T-helper 9 cell (primary cell): ENCODE results near the gene OXCT2.

ENCODE experiments used
- DNase-seq: peaks from one replicate; pipeline ENCODE4 v3.0.0-alpha.2; 2020

Gene OXCT2

DNA sequence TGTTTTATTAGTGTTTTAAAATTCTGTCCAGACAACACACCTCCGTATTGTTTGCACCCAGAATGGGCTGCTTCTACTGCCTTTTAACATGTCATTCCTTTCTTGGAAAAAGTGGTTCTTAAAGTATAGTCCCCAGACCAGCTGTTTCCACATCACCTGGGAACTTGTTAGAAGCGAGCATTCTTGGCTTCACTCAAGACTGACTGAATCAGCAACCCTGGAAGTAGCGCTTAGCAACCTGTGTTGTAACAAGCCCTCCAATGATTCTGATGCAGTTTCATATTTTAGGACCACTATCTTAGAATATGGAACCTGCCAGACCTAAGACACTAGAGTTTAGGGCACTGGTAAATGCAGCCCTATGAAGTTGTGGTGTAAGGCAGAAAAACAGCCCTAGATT lies 38.4 kb downstream of the OXCT2 start:
- no peak for DNase-seq

DNA sequence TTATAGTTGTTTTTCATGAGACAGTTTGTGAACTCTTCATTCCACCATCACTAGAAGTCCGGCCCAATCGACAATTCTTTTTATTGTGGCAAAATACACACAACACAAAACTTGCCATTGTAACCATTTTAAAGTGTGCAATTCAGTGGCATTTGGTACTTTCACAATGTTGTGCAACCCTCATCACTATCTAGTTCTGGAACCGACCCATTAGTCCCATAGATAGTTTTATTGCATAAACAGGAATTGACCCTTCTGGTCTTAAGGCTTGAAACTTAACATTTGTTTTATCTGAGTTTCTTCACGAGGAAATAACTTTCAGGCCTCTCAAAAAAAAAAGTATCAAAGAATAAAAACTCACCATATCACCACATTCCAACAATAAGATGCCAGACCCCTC lies 41.3 kb downstream of the OXCT2 start:
- no peak for DNase-seq

DNA sequence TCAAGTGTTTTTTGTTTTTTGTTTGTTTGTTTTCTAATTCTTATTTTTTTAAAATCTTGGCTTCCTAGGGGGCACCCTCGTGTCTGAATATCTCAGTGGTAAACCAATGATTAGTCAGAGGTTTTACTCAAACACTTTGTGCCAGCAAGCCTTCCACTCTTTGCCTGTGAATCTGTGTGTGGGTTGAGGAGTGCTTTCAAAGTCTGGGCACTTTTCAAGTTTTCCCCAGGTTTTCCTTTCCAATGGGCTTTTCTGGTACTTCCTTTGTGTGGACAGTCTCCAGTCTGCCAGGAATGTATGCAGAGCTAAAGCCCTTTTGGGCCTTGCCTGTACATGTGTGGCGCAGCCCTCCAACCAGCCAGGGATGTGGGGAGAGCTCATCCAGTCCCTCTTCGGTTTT lies 42.1 kb downstream of the OXCT2 start:
- DNase-seq, result no peak

DNA sequence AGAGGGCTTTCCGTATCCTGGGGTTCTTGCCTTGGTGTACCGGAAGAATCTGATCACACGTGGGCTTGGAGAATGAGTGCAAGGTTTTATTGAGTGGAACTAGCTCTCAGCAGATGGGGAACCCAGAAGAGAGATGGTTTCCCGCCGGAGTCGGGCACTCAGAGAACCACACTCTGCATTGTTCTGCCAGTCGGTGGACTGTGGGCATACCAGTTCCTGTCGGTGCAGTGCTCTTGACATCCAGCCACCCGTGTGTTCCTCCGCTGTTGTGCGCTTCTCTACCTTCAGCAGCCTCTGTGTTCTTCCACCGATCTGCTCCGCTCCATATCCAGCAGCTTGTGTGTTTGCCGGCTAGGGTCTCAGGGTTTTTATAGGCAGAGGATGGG lies 43.2 kb downstream of the OXCT2 start:
- no peak for DNase-seq

DNA sequence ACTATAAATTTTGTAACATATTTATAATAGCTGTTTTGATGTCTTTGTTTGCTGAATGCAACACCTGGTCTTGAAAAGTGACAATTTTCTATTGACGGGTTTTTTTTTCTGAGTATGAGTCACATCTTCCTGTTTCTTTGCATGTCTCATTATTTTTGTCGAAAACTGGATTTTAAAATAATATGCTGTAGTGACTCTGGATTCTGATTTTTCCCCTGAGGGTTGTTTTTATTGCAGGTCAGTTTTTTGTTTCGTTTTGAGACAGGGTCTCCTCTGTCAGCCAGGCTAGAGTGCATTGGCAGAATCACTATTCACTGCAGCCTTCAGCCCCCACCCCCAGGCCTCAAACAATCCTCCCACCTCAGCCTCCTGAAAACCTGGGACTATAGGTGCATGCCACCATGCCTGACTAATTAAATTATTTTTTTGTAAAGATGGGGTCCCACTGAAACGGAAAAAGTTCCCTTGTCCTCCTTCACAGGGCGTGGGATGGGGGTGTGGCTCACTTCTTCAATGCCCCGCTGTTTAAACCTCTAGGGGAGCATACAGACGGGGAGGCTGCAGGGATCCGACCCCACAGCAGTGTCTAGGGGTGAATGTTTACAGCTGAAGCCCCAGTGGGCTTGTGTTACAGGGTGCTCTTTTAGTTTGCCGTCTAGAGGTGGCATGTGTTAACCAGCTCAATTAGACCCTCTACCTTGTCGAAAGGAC lies 43.8 kb downstream of the OXCT2 start:
- no peak for DNase-seq

DNA sequence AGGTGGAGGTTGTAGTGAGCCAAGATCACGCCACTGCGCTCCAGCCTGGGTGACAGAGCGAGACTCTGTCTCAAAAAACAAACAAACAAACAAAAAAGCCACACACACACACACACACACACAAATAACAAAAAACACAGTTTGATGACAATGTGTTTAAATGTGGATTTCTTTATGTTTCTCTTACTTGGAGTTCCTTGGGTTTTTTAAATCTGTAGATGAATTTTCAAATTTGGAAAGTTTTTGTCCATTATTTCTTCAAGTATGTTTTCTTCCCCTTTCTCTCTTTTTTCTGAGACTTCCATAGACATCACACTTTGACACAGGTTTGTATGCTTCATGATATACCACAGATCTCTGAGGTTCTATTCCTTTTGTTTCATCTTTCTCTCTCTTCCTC lies 44.5 kb downstream of the OXCT2 start:
- no peak for DNase-seq

DNA sequence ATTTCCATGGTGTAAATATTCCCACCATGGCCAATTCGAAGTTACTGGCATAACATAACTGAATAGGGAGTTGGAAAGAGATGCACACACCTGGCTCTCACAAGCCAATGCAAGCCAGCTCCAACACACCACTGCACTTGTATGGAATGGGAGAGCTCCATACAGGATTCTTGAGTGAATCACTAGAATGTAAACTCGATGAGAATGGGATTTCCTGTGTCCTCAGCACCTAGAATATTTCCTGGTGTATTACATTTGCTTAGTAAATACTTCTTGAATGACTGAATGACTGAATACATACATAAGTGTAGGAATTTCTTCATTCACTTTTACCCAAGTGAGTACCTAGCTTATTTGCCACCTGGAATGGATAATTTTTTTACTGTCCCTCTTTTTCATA lies 48.7 kb downstream of the OXCT2 start:
- DNase-seq, result no peak

DNA sequence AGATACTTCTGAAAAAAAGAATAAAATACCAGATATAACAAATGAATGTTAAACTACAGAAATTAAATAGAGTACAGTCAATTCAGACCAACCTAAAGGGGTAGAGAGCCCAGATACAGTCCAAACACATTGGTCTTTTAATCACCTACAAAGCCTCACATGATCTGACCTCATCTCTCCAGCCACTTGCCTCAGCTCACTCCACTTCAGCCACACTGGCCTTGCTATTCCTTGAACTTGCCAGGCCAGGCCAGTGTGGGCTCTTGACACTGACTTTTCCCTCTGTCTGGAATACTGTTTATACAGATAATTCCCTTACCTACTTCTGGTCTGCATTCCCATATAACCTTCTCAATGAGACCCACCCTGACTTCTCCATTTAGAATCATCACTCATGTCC lies 49.5 kb downstream of the OXCT2 start:
- DNase-seq, result no peak

DNA sequence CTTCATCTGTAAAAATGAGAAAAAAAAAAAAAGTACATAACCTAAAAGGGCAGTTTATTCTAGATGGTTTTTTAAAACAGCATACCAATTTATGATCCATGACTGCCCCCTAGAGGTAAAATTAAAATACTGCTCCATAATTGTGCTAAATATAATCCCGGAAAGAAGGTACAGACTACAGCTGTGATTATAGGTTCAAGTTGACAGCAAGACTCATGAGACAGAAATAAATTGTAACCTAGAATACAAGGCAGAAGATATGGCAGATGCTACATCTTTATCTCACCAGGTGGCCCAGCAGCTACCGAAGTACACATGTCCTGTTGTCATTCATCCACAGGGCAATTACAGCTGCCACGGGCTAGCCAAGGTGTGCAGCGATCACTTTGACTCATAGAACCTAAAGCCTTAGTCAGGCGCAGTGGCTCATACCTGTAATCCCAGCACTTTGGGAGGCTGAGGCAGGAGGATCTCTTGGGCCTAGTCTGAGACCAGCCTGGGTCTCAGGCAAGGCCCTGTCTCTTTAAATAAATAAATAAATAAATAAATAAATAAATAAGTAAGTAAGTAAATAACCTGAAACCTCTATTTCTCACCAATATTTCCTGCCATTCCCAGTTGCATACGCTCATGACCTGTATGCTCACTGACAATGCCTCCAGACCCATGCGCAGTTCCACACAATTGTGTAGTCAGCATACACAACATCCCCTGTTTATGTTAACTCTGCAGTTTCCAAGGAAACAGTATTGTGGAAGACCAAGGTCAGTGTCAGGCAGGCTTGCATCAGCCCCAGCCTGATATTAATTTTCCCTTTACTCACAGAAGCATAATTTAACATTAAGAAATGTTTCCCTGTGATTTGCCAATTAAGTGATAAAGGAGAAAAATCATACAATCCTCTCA lies 50.8 kb downstream of the OXCT2 start:
- DNase-seq, result no peak
